Ramos (cell line): ENCODE results near the gene NT5C3A.
"Not testable (repeated sequence)": the region's sequence is repeated elsewhere in the genome, so short reads cannot be mapped to it uniquely, and the experiment has no call there.

Source experiments
- in situ Hi-C: fragments of 300-500 bp; cut with MboI; formaldehyde crosslinking; loops from one replicate; pipeline ENCODE4 v1.14.3; 2022; ENCODE audit warnings: low sequenced_read_pairs; ENCODE audit not compliant: unreplicated experiment

NT5C3A gene

DNA sequence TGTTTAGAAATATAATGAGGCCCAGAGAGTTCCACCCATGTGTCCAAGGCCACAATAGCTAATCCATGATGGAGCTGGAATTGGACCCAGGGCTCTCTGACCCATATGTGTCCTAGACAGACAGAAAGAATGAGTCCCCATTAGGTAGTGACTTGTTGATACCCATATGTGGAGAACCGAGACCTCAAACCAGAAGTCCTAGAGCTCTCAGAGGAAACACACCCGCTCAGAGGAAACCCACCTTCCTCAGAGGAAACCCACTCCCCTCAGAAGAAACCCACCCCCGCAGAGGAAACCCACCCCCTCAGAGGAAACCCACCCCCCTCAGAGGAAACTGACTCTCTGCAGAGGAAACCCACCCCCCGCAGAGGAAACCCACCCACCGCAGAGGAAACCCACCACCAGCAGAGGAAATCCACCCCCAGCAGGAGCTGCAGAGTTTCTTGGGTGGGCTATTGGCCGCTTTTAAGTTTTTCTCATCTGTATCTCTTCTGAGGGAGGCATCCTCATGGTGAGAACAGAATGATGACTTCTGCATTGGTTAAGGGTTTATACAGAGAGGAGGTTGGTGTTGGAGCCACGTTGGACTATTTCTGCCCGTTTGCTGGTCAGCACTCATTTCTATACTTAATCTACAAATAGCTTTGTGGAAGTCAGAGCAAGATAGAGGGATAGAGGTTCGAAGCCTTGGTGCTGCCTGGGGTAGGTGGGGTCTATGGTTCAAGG lies 70.4 kb downstream of the NT5C3A start:
- in situ Hi-C loops, result not testable (repeated sequence)

DNA sequence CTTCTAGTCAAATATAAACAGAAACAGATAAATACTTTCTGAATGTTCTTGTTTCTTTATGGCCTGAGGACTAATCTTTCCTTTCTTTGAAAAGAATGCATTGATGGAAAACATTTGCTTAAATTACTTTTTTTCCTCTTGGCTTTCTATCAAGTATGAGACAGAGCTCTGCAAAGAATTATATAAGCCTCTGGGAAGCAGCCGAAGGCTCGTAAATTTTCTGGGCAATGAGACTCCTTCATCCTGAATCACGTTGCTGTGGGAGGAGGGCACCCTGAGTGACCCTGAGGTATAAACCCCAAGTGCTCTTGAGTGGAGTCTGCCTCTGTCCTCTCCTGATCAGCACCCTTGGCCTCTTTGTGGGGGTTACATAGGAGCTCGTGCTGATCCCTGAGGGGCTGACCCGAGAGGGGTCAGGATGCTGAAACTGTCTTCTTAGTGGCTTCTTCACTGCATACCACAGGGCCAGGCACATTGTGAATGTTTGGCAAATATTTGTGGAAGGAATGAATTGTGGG lies 71.4 kb downstream of the NT5C3A start:
- in situ Hi-C loops, result not testable (repeated sequence)

DNA sequence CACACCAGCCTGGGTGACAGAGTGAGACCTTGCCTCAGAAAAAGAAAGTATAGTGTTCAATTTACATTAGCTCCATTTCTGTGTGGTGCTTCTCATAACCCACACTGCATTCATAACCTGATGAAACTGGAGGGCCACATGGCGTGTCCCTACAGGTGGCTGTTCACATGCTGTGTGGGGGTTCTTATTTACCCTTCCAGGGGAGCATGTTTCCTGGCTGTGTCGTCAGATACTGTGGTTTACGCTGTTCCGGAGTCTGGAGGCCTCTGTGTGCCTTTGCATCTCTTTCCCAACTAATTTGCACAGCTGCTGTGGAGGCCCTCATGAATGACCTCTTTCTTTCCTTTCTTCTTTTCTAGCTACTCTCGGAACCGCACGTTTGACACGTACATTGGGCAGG lies 74.4 kb downstream of the NT5C3A start:
- in situ Hi-C loops, result not testable (repeated sequence)

DNA sequence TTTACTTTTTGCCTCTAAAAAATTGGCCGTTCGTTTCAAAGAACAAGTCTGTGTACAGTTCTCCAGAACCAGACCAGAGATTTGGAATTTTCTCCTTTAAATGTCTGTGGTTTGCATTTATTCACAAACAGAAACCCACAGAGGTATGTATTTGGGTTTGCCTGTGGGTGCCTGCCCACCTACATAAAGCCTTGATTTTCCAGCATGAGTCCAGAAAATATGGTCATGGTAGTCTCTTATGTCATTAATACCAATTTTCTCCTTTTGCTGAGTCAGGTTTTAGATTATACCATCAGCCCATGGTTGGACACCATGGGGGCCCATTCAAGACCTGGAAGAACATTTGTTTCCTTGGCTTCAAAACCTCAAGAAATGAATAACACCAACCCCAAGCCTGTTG lies 82.7 kb downstream of the NT5C3A start:
- in situ Hi-C loops, result not testable (repeated sequence)

DNA sequence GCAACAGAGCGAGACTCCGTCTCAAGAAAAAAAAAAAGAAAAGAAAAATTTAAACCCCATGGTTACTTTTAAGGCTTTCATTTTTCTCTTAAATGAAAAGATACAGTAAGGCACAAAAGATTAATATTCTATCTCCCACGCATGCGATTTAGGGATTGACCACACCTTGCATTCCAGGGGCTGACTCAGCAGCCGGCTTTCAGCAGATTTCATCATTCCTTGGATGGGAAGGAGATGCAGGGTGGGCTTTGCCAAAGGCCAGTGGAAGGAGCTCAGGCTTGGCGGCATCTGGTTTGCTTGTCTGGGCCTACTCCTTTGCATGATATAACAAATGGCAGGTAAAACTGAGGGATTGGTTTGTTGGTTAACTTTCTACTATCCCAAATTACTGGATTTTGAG lies 83.3 kb downstream of the NT5C3A start:
- in situ Hi-C loops, result not testable (repeated sequence)

DNA sequence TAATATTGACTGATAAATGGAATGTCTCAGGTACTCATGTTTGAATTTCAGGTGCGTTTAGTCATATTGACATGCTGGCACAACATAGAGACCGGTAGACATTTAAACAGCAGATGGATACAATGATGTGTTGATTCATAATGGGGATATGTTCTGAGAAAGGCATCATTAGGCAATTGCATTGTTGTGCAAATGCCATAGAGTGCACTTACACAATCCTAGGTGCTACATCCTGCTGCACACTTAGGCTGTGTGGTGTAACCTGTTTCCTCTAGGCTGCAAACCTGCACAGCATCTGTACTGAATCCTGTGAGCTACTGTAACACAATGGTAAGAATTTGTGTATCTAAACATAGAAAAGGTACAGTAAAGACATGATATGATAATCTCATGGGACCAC lies 85.4 kb downstream of the NT5C3A start:
- in situ Hi-C loops, result not testable (repeated sequence)

DNA sequence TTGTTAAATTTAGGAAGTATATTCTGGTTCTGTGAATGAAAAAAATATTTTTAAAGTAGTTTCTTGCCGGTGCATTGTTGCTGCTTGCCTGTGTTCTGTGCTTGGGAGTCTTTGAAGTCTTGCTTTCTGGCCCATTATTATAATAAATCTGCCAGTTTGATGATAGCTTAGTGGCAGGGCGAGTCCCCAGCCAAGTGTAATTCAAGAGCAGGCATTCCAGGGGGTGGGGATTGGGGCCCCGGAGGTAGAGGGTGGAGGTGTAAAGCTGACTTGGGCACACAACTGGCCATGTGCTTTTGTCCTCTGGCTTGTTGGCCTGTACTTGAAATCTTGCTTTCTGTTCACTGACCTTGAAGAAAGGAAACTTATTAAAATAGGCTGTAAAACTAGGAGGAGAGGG lies 90.6 kb downstream of the NT5C3A start:
- in situ Hi-C loops, result not testable (repeated sequence)

DNA sequence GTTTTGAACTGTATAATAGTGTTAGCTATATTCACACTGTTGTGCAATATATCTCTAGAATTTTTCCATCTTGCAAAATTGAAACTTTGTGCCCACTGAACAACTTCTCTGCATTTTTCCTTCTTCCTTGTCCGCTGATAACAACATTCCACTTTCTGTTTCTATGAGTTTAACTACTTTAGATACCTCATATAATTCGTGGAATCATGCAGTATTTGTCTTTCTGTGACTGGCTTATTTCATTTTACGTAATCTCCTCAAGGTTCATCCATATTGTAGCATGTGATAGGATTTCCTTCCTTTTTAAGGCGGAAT lies 95.4 kb downstream of the NT5C3A start:
- in situ Hi-C loops, result not testable (repeated sequence)

GRCh38 chr7:32966489-32967267 lies 95.9 kb downstream of the NT5C3A start:
- in situ Hi-C loops, result not testable (repeated sequence)

DNA sequence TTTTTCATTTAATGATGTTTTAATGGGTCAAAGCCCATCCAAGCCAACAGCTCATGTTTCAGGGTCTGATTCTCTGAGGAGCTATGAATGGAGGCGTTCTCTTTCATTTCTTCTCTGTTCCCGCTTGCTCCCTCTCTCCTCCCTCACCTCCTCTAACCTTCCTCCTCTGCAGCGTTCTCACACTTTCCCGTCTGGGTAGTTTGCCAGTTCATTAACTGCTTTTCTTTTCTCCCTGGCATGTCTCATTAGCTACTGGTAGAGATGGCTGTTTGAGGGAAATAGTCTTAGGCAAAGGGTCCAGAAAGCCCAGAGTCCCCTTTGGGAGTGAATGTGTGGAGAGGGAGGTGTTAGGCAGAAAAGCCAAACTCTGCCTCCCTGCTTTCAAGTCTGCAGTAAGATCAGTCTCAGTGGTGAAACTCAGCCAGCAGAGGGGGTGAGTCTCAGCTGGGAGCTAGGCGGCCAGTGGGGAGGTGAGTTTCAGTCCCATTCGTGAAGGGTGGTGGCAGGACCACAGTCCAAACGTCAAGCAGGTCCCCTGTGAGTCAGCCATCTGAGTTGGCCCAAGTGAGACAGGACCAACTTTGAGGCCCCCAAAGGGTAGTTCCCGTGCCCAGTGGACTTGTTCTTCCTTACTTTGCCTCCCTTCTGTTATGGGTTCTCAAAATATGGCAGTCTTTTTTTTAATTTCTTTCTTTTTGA lies 98.0 kb downstream of the NT5C3A start:
- in situ Hi-C loops, result not testable (repeated sequence)
